ENCODE data around the gene SMYD2.

SMYD2 gene

GRCh38 chr1:214361636-214362035 is 80.7 kb downstream of the SMYD2 start:
- no peak for DNase-seq (ENCODE audit: low read depth)

- DNase-seq (ENCODE audit: low read depth), result no peak
Observed at GRCh38 chr1:214362188-214362882, 81.4 kb downstream of the SMYD2 start.

GRCh38 chr1:214363386-214363785 is 82.4 kb downstream of the SMYD2 start:
- DNase-seq (ENCODE audit: low read depth), result no peak

- DNase-seq (ENCODE audit: low read depth), result no peak
Observed at GRCh38 chr1:214364386-214364785, 83.4 kb downstream of the SMYD2 start.

GRCh38 chr1:214364786-214365295 is 83.9 kb downstream of the SMYD2 start:
- DNase-seq (ENCODE audit: low read depth), result no peak

- DNase-seq (ENCODE audit: low read depth), result no peak
Observed at GRCh38 chr1:214367841-214368240, 86.9 kb downstream of the SMYD2 start.

- no peak for DNase-seq (ENCODE audit: low read depth)
Observed at GRCh38 chr1:214369364-214369763, 88.4 kb downstream of the SMYD2 start.

- DNase-seq (ENCODE audit: low read depth), result no peak
Observed at GRCh38 chr1:214370615-214371014, 89.7 kb downstream of the SMYD2 start.

GRCh38 chr1:214372092-214372491 is 91.1 kb downstream of the SMYD2 start:
- no peak for DNase-seq (ENCODE audit: low read depth)

GRCh38 chr1:214377485-214377884 is 96.5 kb downstream of the SMYD2 start:
- DNase-seq (ENCODE audit: low read depth), result no peak

GRCh38 chr1:214377886-214378285 is 96.9 kb downstream of the SMYD2 start:
- DNase-seq (ENCODE audit: low read depth), result no peak

GRCh38 chr1:214378492-214378891 is 97.5 kb downstream of the SMYD2 start:
- no peak for DNase-seq (ENCODE audit: low read depth)

- DNase-seq (ENCODE audit: low read depth), result no peak
Observed at GRCh38 chr1:214379236-214379970, 98.4 kb downstream of the SMYD2 start.

- DNase-seq (ENCODE audit: low read depth), result no peak
Observed at GRCh38 chr1:214380396-214380795, 99.4 kb downstream of the SMYD2 start.

GRCh38 chr1:214380986-214381695 is 100.2 kb downstream of the SMYD2 start:
- no peak for DNase-seq (ENCODE audit: low read depth)

GRCh38 chr1:214383381-214384372 is 102.7 kb downstream of the SMYD2 start:
- no peak for DNase-seq (ENCODE audit: low read depth)

- no peak for DNase-seq (ENCODE audit: low read depth)
Observed at GRCh38 chr1:214384373-214385079, 103.6 kb downstream of the SMYD2 start.

GRCh38 chr1:214385428-214385827 is 104.5 kb downstream of the SMYD2 start:
- no peak for DNase-seq (ENCODE audit: low read depth)

GRCh38 chr1:214386333-214386732 is 105.4 kb downstream of the SMYD2 start:
- DNase-seq (ENCODE audit: low read depth), result no peak

Data from HS-5 (cell line).